Neuron (in vitro differentiated cells): ENCODE results near the gene FTCDNL1.
A peak's percentile ranks its signal among the peaks of the same experiment; 100 is the strongest.

Experiments used
- H2AFZ ChIP-seq: one replicate; pipeline ENCODE4 v1.6.1; 2013; ENCODE audit warnings: low read depth, mild to moderate bottlenecking, inconsistent platforms, low read length, moderate library complexity
- H3K27me3 ChIP-seq: one replicate; pipeline ENCODE4 v1.6.1; 2013; ENCODE audit warnings: low read length; ENCODE audit not compliant: insufficient read depth
- H3K36me3 ChIP-seq: one replicate; pipeline ENCODE4 v1.6.1; 2013; ENCODE audit warnings: low read length; ENCODE audit not compliant: insufficient read depth
- H3K4me1 ChIP-seq: one replicate; pipeline ENCODE4 v1.6.1; 2013; ENCODE audit warnings: low read length; ENCODE audit not compliant: insufficient read depth
- H3K4me3 ChIP-seq: 2 replicates; pipeline ENCODE4 v1.5.1; 2013; ENCODE audit warnings: mild to moderate bottlenecking, low read length, moderate library complexity
- H3K9me3 ChIP-seq: one replicate; pipeline ENCODE4 v1.6.1; 2013; ENCODE audit warnings: low read length

Gene FTCDNL1

GRCh38 chr2:199861132-199861774 is 10.3 kb upstream of the FTCDNL1 start:
- no peaks in the 10 kb centered on the region for H3K9me3 ChIP-seq
- peaks cover 14% of the 10 kb centered on the region for H3K27me3 ChIP-seq
- H3K36me3 ChIP-seq: no peaks in the 10 kb centered on the region
- H3K4me1 ChIP-seq: no peaks in the 10 kb centered on the region
- H3K4me3 ChIP-seq: no peak overlapping the region
- H2AFZ ChIP-seq: no peak overlapping the region

GRCh38 chr2:199855812-199856211 is 4.8 kb upstream of the FTCDNL1 start:
- Histone ChIP-seq H3K4me3 (no peak overlapping the region), H3K27me3 (peaks cover 13% of the 10 kb centered on the region), H2AFZ (no peak overlapping the region), H3K36me3 (no peaks in the 10 kb centered on the region), H3K4me1 (peaks cover 2% of the 10 kb centered on the region), H3K9me3 (no peaks in the 10 kb centered on the region)

- H3K4me3 ChIP-seq: no peak overlapping the region
- peaks cover 26% of the 10 kb centered on the region for H3K27me3 ChIP-seq
- H2AFZ ChIP-seq: no peak overlapping the region
- H3K9me3 ChIP-seq: no peaks in the 10 kb centered on the region
- H3K4me1 ChIP-seq: peaks cover 8% of the 10 kb centered on the region
- H3K36me3 ChIP-seq: no peaks in the 10 kb centered on the region
Measured at GRCh38 chr2:199851883-199852282, 891 bp upstream of the FTCDNL1 start.

- Histone ChIP-seq H2AFZ (peak overlapping the region; percentile 99), H3K4me3 (peak overlapping the region; percentile 84), H3K9me3 (no peaks in the 10 kb centered on the region), H3K27me3 (peaks cover 28% of the 10 kb centered on the region), H3K36me3 (no peaks in the 10 kb centered on the region), H3K4me1 (peaks cover 8% of the 10 kb centered on the region)
Measured at GRCh38 chr2:199851501-199851810, 464 bp upstream of the FTCDNL1 start.

DNA sequence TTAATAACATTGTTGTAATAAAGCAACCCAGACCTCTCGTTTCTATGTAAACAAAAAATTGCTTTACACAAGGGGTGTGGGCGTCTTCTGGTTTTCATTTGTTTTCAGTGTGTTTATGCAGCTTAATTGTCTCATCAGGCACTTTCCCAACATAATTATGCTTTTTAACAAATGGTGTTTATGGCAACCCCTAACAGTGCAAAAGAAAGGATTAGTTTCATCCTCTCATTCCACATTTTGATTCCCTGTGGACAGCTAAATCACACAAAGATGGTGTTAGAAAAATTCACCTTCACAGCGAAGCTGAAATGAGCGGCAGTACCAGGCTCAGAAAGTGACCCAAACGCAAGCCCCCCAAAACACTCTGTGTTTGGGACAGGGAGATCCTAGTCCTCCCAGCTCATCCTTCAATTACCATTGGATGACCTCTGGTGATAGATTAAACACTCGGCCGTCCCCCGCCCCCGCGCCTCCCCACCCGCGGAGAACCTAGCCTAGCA is 724 bp downstream of the FTCDNL1 start:
- Histone ChIP-seq H3K4me3 (peak overlapping the region; percentile 84), H3K27me3 (peaks cover 34% of the 10 kb centered on the region), H3K4me1 (peaks cover 8% of the 10 kb centered on the region), H3K9me3 (no peaks in the 10 kb centered on the region), H2AFZ (peak overlapping the region; percentile 99), H3K36me3 (no peaks in the 10 kb centered on the region)

- Histone ChIP-seq H3K9me3 (no peaks in the 10 kb centered on the region), H3K4me3 (no peak overlapping the region), H2AFZ (no peak overlapping the region), H3K27me3 (peaks cover 34% of the 10 kb centered on the region), H3K36me3 (no peaks in the 10 kb centered on the region), H3K4me1 (peaks cover 8% of the 10 kb centered on the region)
Measured at GRCh38 chr2:199848389-199849130, 2.4 kb downstream of the FTCDNL1 start.

- Histone ChIP-seq H3K27me3 (peaks cover 30% of the 10 kb centered on the region), H3K9me3 (no peaks in the 10 kb centered on the region), H3K36me3 (no peaks in the 10 kb centered on the region), H3K4me1 (peaks cover 10% of the 10 kb centered on the region), H2AFZ (no peak overlapping the region), H3K4me3 (no peak overlapping the region)
Measured at GRCh38 chr2:199847181-199847864, 3.7 kb downstream of the FTCDNL1 start.

DNA sequence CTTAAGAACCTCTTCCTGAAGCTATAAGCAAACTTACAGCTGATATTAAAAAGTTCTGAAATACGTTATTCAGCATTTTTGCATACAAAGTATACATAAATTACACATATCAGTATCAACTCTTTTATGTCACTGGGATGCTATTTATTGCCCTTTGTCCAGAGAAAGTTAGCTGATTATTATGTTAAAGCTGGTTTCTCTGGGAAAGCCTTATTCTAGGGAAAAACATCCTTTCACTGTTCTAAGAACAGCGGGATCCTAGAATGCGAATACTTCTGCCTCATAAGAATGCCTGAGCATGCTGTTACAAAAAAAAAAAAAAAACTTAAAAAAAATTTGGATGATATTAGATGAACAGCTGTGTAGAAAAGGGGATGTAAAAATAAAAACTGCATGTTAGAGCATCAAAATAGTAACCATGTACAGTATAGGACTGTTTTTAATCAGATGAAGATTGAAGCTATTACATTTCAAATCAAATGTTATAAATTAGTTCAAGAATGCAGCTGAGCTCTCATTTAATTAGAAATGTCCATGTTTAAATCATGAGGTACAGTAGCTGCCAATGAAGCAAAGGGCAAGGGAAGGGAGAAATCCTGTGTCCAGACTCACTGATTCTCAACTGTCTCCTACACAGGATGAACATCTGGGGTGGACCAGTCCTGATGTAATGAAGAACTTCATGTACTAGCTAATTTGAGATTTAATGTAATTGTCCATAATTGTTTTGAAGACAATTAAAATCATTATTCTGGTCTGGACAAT is 8.2 kb downstream of the FTCDNL1 start:
- Histone ChIP-seq H3K4me1 (peaks cover 2% of the 10 kb centered on the region), H3K4me3 (no peak overlapping the region), H3K36me3 (no peaks in the 10 kb centered on the region), H2AFZ (no peak overlapping the region), H3K9me3 (no peaks in the 10 kb centered on the region), H3K27me3 (peaks cover 13% of the 10 kb centered on the region)

DNA sequence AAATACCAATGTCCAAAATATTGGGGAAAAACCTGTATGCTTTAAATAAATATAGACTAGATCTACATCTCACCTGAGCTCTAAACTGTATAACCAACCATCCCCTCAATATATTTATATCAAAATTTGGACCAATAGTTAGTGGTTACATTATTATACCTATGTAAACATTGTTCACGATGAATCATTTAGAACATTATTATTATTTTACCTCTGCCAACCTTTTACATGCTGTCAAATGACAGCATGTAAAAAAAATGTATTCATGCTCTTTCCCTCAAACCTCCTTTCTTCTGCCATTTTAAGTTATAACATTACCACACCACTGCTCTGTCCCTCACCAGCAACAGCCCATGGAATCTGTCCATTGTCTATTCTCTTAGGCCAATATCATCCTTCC is 9.6 kb downstream of the FTCDNL1 start:
- H3K4me3 ChIP-seq: no peak overlapping the region
- no peaks in the 10 kb centered on the region for H3K36me3 ChIP-seq
- H3K4me1 ChIP-seq: peaks cover 2% of the 10 kb centered on the region
- no peaks in the 10 kb centered on the region for H3K9me3 ChIP-seq
- no peak overlapping the region for H2AFZ ChIP-seq
- peaks cover 7% of the 10 kb centered on the region for H3K27me3 ChIP-seq

DNA sequence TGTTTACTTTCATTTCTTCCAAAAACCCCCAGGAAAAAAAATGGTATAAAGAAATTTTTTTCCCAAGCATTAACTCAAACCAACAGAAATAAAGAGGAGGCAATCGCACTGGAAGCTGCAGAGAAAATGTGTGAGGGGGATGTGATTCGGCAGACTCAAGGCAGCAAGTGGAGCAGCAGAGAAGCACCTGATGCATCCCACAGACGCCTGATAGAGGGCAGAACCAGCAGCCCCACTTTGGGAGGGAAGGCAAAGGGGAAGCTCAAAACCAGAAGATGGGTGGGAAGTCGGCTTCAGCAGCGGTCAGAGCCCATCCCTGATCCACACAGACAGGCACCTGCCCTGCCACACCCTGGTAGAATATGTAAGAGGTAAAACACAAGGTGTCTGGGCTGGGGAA is 12.6 kb downstream of the FTCDNL1 start:
- Histone ChIP-seq H3K9me3 (no peaks in the 10 kb centered on the region), H3K27me3 (no peaks in the 10 kb centered on the region), H2AFZ (no peak overlapping the region), H3K4me3 (no peak overlapping the region), H3K36me3 (no peaks in the 10 kb centered on the region), H3K4me1 (peaks cover 2% of the 10 kb centered on the region)

GRCh38 chr2:199836943-199837342 is 14.0 kb downstream of the FTCDNL1 start:
- H3K36me3 ChIP-seq: no peaks in the 10 kb centered on the region
- H3K9me3 ChIP-seq: no peaks in the 10 kb centered on the region
- no peak overlapping the region for H2AFZ ChIP-seq
- no peak overlapping the region for H3K4me3 ChIP-seq
- no peaks in the 10 kb centered on the region for H3K27me3 ChIP-seq
- no peaks in the 10 kb centered on the region for H3K4me1 ChIP-seq

DNA sequence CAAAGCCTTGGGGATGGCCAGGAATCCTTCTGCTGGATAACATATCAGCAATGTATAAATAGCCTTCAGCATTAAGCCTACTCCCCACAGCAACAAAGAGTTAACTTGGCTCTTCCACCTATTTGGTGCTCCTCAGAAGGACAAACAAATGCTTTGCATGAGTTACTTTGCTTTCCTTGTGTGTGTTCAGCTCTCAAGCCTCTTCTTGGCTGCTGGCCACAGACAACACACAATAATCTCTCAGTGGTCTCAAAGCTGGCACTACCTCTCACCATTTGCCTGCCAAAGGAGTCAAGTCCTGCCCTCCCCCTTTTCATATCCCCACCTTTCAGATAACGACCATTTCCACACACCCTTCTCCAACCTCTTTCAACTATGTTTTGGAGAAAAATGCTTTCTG is 17.5 kb downstream of the FTCDNL1 start:
- no peaks in the 10 kb centered on the region for H3K36me3 ChIP-seq
- H3K27me3 ChIP-seq: no peaks in the 10 kb centered on the region
- H2AFZ ChIP-seq: no peak overlapping the region
- no peaks in the 10 kb centered on the region for H3K9me3 ChIP-seq
- no peaks in the 10 kb centered on the region for H3K4me1 ChIP-seq
- no peak overlapping the region for H3K4me3 ChIP-seq

GRCh38 chr2:199830531-199830930 is 20.5 kb downstream of the FTCDNL1 start:
- no peaks in the 10 kb centered on the region for H3K9me3 ChIP-seq
- H3K36me3 ChIP-seq: no peaks in the 10 kb centered on the region
- H2AFZ ChIP-seq: no peak overlapping the region
- H3K4me1 ChIP-seq: no peaks in the 10 kb centered on the region
- no peak overlapping the region for H3K4me3 ChIP-seq
- H3K27me3 ChIP-seq: no peaks in the 10 kb centered on the region
